Kidney (tissue), 14 donors: ENCODE data around the gene GABBR2. TPM values are rescaled to one million over a fixed set of nuclear protein-coding genes. Genes with fewer than 3 reads are reported as not detected.
"Not testable (repeated sequence)": the region's sequence is repeated elsewhere in the genome, so short reads cannot be mapped to it uniquely, and the experiment has no call there.

Source experiments
- DNase-seq, 5 donors: peaks; one replicate each; pipeline ENCODE4 v3.0.0-alpha.2; 2013 to 2020
- FAIRE-seq: peaks from 2 replicates; lab custom pipeline; 2012; peaks lifted over from hg19 to GRCh38; lab: Jason Lieb, UNC
- H3K27ac ChIP-seq, 2 donors: one replicate each; pipeline ENCODE4 v1.7.0; 2013; ENCODE audit warnings: low read depth in 2 of 2, low read length in 2 of 2, inconsistent platforms in 1 of 2
- H3K27me3 ChIP-seq: one replicate; pipeline ENCODE4 v1.7.1; 2013; ENCODE audit warnings: low read length, inconsistent platforms; ENCODE audit not compliant: control insufficient read depth, insufficient read depth
- H3K36me3 ChIP-seq, 3 donors: one replicate each; pipeline versions ENCODE4 v1.7.0 to v1.7.1; 2013; ENCODE audit warnings: low read length in 3 of 3, control low read depth in 1 of 3, inconsistent platforms in 1 of 3; ENCODE audit not compliant: insufficient read depth in 3 of 3, control insufficient read depth in 2 of 3
- H3K4me1 ChIP-seq, 3 donors: one replicate each; pipeline versions ENCODE4 v1.7.0 to v1.7.1; 2013; ENCODE audit warnings: low read length in 3 of 3, inconsistent platforms in 1 of 3, low read depth in 1 of 3; ENCODE audit not compliant: control insufficient read depth in 2 of 3, insufficient read depth in 2 of 3
- H3K4me3 ChIP-seq, 3 donors: one replicate each; pipeline versions ENCODE4 v1.7.0 to v1.8.1; 2013; ENCODE audit warnings: low read length in 3 of 3, control low read depth in 1 of 3, inconsistent platforms in 1 of 3
- H3K9ac ChIP-seq, 3 donors: one replicate each; pipeline versions ENCODE4 v1.7.0 to v1.7.1; 2013; ENCODE audit warnings: low read length in 3 of 3, control low read depth in 1 of 3, inconsistent platforms in 1 of 3
- H3K9me3 ChIP-seq, 3 donors: one replicate each; pipeline versions ENCODE4 v1.7.0 to v1.7.1; 2013; ENCODE audit warnings: low read length in 3 of 3, control low read depth in 1 of 3, inconsistent platforms in 1 of 3; ENCODE audit not compliant: control insufficient read depth in 2 of 3, insufficient read depth in 1 of 3
- intact Hi-C: fragments of 100-400 bp; cut with DNase I; formaldehyde crosslinking; loops from one replicate; pipeline ENCODE4 v1.11.1; 2022
- polyA plus RNA-seq: library from polyadenylated mRNA; stranded (reverse); fragments of 350-450 nt; fragmentation: Illumina TruSeq; extraction: RNeasy Lipid Tissue Mini Kit (QIAGEN cat#74804); gene quantifications from one replicate; pipeline ENCODE4 v1.2.3, GENCODE V29; 2014; ENCODE audit warnings: low read depth, low replicate concordance; ENCODE audit not compliant: insufficient read depth
- total RNA-seq: library from RNA; stranded (reverse); fragmentation: NEBNext Ultra II Directional; extraction: Animal tissue kit (Norgen Biotek cat#: 25700); gene quantifications from one replicate; pipeline ENCODE4 v1.2.1, GENCODE V29; 2021
- TF ChIP-seq, protein P1 (sequence below): IDR thresholded peaks from 3 replicates; pipeline ENCODE4 v1.5.1; 2012; ENCODE audit warnings: mild to moderate bottlenecking, moderate library complexity, borderline replicate concordance; ENCODE audit not compliant: insufficient read depth; ENCODE audit errors: extremely low read depth
- donor health status: control.
- donor health status: control.
- donor health status: control.
- donor health status: control.
- donor health status: control.
- donor health status: DM: yes; HTN: yes; CAD: no.
- donor health status: Normal renal cell carcinoma (clear cell type).

The GABBR2 gene
- total and polyA plus RNA-seq, 2 donors from 2014 or later, result 0.06 TPM; not detected in 1

DNA sequence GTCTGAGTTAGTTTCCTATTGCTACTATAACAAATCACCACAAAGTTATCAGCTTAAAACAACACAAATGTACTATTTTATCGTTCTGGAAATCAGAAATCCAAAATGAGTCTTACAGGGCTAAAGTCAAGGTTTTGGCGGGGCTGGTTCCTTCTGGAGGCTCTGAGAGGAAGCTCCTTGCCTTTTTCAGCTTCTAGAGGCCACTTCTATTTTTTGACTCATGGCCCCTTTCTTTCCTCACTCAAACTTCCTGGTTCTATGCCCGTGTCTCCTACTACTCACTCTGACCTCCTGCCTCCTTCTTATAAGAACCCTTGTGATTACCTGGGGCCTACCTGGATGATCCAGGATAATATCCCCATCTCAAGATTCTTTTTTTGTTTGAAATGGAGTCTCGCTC is 48.2 kb downstream of the GABBR2 start:
- H3K4me1 ChIP-seq, result no peaks in the 10 kb centered on the region
- H3K9me3 ChIP-seq, result no peaks in the 10 kb centered on the region
- H3K4me3 ChIP-seq, result no peak overlapping the region
- DNase-seq (no peak), FAIRE-seq (no peak)
- H3K27me3 ChIP-seq, result no peaks in the 10 kb centered on the region
- no peak overlapping the region for H3K27ac ChIP-seq
- intact Hi-C loops, result no loop called here
- no peaks in the 10 kb centered on the region for H3K36me3 ChIP-seq
- H3K9ac ChIP-seq, result no peak overlapping the region
- TF ChIP-seq, protein P1, sequence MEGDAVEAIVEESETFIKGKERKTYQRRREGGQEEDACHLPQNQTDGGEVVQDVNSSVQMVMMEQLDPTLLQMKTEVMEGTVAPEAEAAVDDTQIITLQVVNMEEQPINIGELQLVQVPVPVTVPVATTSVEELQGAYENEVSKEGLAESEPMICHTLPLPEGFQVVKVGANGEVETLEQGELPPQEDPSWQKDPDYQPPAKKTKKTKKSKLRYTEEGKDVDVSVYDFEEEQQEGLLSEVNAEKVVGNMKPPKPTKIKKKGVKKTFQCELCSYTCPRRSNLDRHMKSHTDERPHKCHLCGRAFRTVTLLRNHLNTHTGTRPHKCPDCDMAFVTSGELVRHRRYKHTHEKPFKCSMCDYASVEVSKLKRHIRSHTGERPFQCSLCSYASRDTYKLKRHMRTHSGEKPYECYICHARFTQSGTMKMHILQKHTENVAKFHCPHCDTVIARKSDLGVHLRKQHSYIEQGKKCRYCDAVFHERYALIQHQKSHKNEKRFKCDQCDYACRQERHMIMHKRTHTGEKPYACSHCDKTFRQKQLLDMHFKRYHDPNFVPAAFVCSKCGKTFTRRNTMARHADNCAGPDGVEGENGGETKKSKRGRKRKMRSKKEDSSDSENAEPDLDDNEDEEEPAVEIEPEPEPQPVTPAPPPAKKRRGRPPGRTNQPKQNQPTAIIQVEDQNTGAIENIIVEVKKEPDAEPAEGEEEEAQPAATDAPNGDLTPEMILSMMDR, result no peak

DNA sequence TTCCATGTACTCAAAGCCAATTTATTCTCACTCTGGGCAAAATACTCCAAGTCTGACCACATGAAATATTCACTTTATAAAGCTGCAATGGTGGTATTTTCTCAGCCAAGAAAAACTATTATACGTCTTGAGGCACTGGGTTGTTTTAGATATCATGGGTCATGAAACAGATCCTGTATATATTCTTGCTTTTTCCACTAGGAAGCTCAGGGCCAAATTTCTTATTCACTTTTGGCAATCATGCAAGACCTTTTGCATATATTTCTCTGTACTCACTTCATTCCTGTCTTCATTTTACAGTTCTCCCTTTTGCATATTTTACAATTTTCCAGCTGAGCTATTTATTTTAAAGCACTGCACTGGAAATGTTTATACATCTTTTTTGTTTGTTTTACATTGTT is 49.8 kb downstream of the GABBR2 start:
- TF ChIP-seq, protein P1, result no peak
- Histone ChIP-seq H3K36me3 (no peaks in the 10 kb centered on the region), H3K9ac (no peak overlapping the region), H3K4me3 (no peak overlapping the region), H3K27me3 (no peaks in the 10 kb centered on the region), H3K27ac (no peak overlapping the region), H3K9me3 (no peaks in the 10 kb centered on the region), H3K4me1 (no peaks in the 10 kb centered on the region)
- intact Hi-C loops, result no loop called here
- no peak for FAIRE-seq
- DNase-seq, result peak in 2 of 5 donors; percentile 58 to 78

DNA sequence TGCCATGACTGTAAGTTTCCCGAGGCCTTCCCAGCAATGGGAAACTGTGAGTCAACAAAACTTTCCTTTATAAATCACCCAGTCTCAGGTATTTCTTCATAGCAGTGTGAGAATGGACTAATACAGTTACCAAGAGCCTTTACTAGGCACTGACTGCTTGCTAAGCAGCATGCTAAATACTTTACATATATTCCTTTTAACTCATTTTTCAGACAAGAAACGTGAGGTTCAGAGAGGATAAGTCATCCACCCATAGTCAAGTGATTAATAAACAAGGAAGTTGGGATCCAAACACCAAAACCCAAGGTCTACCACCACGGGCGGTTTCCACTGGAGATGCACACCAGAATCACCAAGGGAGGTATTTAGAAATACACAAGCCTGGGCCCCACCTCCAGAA is 50.8 kb downstream of the GABBR2 start:
- H3K4me3 ChIP-seq, result no peak overlapping the region
- no peaks in the 10 kb centered on the region for H3K27me3 ChIP-seq
- DNase-seq (no peak), FAIRE-seq (no peak)
- no peaks in the 10 kb centered on the region for H3K9me3 ChIP-seq
- no peaks in the 10 kb centered on the region for H3K4me1 ChIP-seq
- TF ChIP-seq, protein P1, result no peak
- intact Hi-C loops, result no loop called here
- H3K36me3 ChIP-seq, result no peaks in the 10 kb centered on the region
- H3K27ac ChIP-seq, result no peak overlapping the region
- no peak overlapping the region for H3K9ac ChIP-seq

DNA sequence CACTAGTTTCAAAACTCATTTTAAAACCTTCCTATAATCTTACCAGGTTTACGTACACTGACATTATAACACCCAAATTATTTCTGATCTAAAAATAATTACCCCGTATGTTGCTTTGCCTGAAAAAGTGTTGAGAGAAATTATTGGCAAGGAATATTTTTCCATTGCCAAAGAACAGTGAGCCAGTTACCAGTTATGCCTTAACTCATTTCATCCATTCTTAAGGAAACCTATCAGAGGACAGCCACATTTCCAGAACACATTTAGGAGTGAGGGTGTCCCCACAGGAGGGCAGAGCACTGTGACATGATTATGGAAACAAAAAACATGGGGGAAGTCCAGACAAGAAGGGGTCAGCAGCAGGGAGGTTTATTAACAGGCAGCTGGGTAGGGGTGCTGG is 52.2 kb downstream of the GABBR2 start:
- Histone ChIP-seq H3K9me3 (no peaks in the 10 kb centered on the region), H3K36me3 (no peaks in the 10 kb centered on the region), H3K9ac (no peak overlapping the region), H3K27ac (no peak overlapping the region), H3K4me3 (no peak overlapping the region), H3K27me3 (no peaks in the 10 kb centered on the region), H3K4me1 (no peaks in the 10 kb centered on the region)
- intact Hi-C loops, result no loop called here
- TF ChIP-seq, protein P1, result no peak
- no peak for FAIRE-seq
- no peak for DNase-seq

DNA sequence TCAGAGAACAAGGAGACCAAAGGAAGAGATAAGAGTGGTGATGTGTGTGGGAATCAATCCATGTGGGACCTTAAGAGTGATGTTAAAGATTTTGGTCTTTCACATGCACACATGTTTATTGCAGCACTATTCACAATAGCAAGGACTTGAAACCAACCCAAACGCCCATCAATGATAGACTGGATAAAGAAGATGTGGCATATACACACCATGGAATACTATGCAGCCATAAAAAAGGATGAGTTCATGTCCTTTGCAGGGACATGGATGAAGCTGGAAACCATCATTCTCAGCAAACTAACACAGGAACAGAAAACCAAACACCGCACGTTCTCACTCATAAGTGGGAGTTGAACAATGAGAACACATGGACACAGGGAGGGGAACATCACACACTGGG is 53.3 kb downstream of the GABBR2 start:
- H3K4me1 ChIP-seq, intact Hi-C loops, H3K36me3 ChIP-seq, H3K27ac ChIP-seq, DNase-seq, FAIRE-seq, H3K27me3 ChIP-seq, H3K9ac ChIP-seq, H3K4me3 ChIP-seq, H3K9me3 ChIP-seq: not testable (repeated sequence)
